Suprapubic skin (tissue), 4 donors: ENCODE data around the gene DCLK2.

Experiments
- CTCF ChIP-seq, 2 donors: fragments of 200-600 bp in 1 of 2; fragments of 450-650 bp in 1 of 2; sonication (generic) in 1 of 2; IDR thresholded peaks; one replicate each; pipeline ENCODE4 v1.5.1; 2016 to 2019; ENCODE audit warnings: antibody characterized with exemption in 2 of 2, mild to moderate bottlenecking in 1 of 2, moderate library complexity in 1 of 2
- EP300 ChIP-seq: sonication (generic); formaldehyde crosslinking; IDR thresholded peaks from one replicate; pipeline ENCODE4 v1.6.1; 2017; ENCODE audit warnings: antibody characterized with exemption
- POLR2A ChIP-seq, 2 donors: fragments of 450-650 bp; IDR thresholded peaks; one replicate each; pipeline ENCODE4 v1.6.1; 2017; ENCODE audit warnings: antibody characterized with exemption in 2 of 2, mild to moderate bottlenecking in 2 of 2, moderate library complexity in 2 of 2
- POLR2AphosphoS5 ChIP-seq, 3 donors: sonication (generic); formaldehyde crosslinking; IDR thresholded peaks; one replicate each; pipeline ENCODE4 v1.6.1; 2017; ENCODE audit warnings: antibody characterized with exemption in 3 of 3

- TF ChIP-seq CTCF (IDR thresholded peaks at IDR 0.05) (no peak), POLR2A (IDR thresholded peaks at IDR 0.05) (no peak), POLR2AphosphoS5 (IDR thresholded peaks at IDR 0.05) (no peak), EP300 (no peak)
Measured at GRCh38 chr4:150176547-150176946, 98.3 kb downstream of the DCLK2 start.
